Left forelimb (tissue), 1 donor: ENCODE data around the gene ATP2B1.

Experiments
- DNase-seq: peaks from one replicate; pipeline ENCODE4 v3.0.0-alpha.2; 2018; ENCODE audit warnings: low spot score

The ATP2B1 gene

GRCh38 chr12:89589753-89590152, 118.9 kb downstream of the ATP2B1 start:
- no peak for DNase-seq

- no peak for DNase-seq
These were observed 130.1 kb downstream of the ATP2B1 start for GRCh38 chr12:89578499-89578898.

GRCh38 chr12:89576572-89577220, 131.9 kb downstream of the ATP2B1 start:
- no peak for DNase-seq

GRCh38 chr12:89575374-89575773, 133.3 kb downstream of the ATP2B1 start:
- DNase-seq: no peak

GRCh38 chr12:89574736-89575208, 133.9 kb downstream of the ATP2B1 start:
- DNase-seq: no peak

GRCh38 chr12:89573051-89573810, 135.4 kb downstream of the ATP2B1 start:
- no peak for DNase-seq

- no peak for DNase-seq
These were observed 137.0 kb downstream of the ATP2B1 start for GRCh38 chr12:89571491-89572195.

GRCh38 chr12:89568484-89568883, 140.2 kb downstream of the ATP2B1 start:
- no peak for DNase-seq

- DNase-seq: no peak
These were observed 140.9 kb downstream of the ATP2B1 start for GRCh38 chr12:89567691-89568239.

- DNase-seq: no peak
These were observed 142.0 kb downstream of the ATP2B1 start for GRCh38 chr12:89566615-89567014.

- no peak for DNase-seq
These were observed 143.6 kb downstream of the ATP2B1 start for GRCh38 chr12:89565002-89565401.

- DNase-seq: no peak
These were observed 148.9 kb downstream of the ATP2B1 start for GRCh38 chr12:89559753-89560152.

GRCh38 chr12:89556976-89557375, 151.7 kb downstream of the ATP2B1 start:
- DNase-seq: no peak

GRCh38 chr12:89552376-89552775, 156.3 kb downstream of the ATP2B1 start:
- DNase-seq: no peak

GRCh38 chr12:89551747-89552146, 156.9 kb downstream of the ATP2B1 start:
- no peak for DNase-seq

- no peak for DNase-seq
These were observed 161.5 kb downstream of the ATP2B1 start for GRCh38 chr12:89547101-89547500.

- DNase-seq: no peak
These were observed 162.5 kb downstream of the ATP2B1 start for GRCh38 chr12:89546151-89546550.

GRCh38 chr12:89544681-89545184, 163.9 kb downstream of the ATP2B1 start:
- no peak for DNase-seq

GRCh38 chr12:89544022-89544421, 164.6 kb downstream of the ATP2B1 start:
- DNase-seq: no peak

- no peak for DNase-seq
These were observed 165.6 kb downstream of the ATP2B1 start for GRCh38 chr12:89542912-89543592.

- DNase-seq: no peak
These were observed 166.4 kb downstream of the ATP2B1 start for GRCh38 chr12:89542236-89542635.

- no peak for DNase-seq
These were observed 168.1 kb downstream of the ATP2B1 start for GRCh38 chr12:89540586-89540985.
